Kidney (tissue), 14 donors: ENCODE data around the gene FBLN1. TPM values are rescaled to one million over a fixed set of nuclear protein-coding genes. Genes with fewer than 3 reads are reported as not detected.

Experiments used
- DNase-seq, 5 donors: peaks; one replicate each; pipeline ENCODE4 v3.0.0-alpha.2; 2013 to 2020
- FAIRE-seq: peaks from 2 replicates; lab custom pipeline; 2012; peaks lifted over from hg19 to GRCh38; lab: Jason Lieb, UNC
- H3K27ac ChIP-seq, 2 donors: one replicate each; pipeline ENCODE4 v1.7.0; 2013; ENCODE audit warnings: low read depth in 2 of 2, low read length in 2 of 2, inconsistent platforms in 1 of 2
- H3K27me3 ChIP-seq: one replicate; pipeline ENCODE4 v1.7.1; 2013; ENCODE audit warnings: low read length, inconsistent platforms; ENCODE audit not compliant: control insufficient read depth, insufficient read depth
- H3K36me3 ChIP-seq, 3 donors: one replicate each; pipeline versions ENCODE4 v1.7.0 to v1.7.1; 2013; ENCODE audit warnings: low read length in 3 of 3, control low read depth in 1 of 3, inconsistent platforms in 1 of 3; ENCODE audit not compliant: insufficient read depth in 3 of 3, control insufficient read depth in 2 of 3
- H3K4me1 ChIP-seq, 3 donors: one replicate each; pipeline versions ENCODE4 v1.7.0 to v1.7.1; 2013; ENCODE audit warnings: low read length in 3 of 3, inconsistent platforms in 1 of 3, low read depth in 1 of 3; ENCODE audit not compliant: control insufficient read depth in 2 of 3, insufficient read depth in 2 of 3
- H3K4me3 ChIP-seq, 3 donors: one replicate each; pipeline versions ENCODE4 v1.7.0 to v1.8.1; 2013; ENCODE audit warnings: low read length in 3 of 3, control low read depth in 1 of 3, inconsistent platforms in 1 of 3
- H3K9ac ChIP-seq, 3 donors: one replicate each; pipeline versions ENCODE4 v1.7.0 to v1.7.1; 2013; ENCODE audit warnings: low read length in 3 of 3, control low read depth in 1 of 3, inconsistent platforms in 1 of 3
- H3K9me3 ChIP-seq, 3 donors: one replicate each; pipeline versions ENCODE4 v1.7.0 to v1.7.1; 2013; ENCODE audit warnings: low read length in 3 of 3, control low read depth in 1 of 3, inconsistent platforms in 1 of 3; ENCODE audit not compliant: control insufficient read depth in 2 of 3, insufficient read depth in 1 of 3
- intact Hi-C: fragments of 100-400 bp; cut with DNase I; formaldehyde crosslinking; loops from one replicate; pipeline ENCODE4 v1.11.1; 2022
- polyA plus RNA-seq: library from polyadenylated mRNA; stranded (reverse); fragments of 350-450 nt; fragmentation: Illumina TruSeq; extraction: RNeasy Lipid Tissue Mini Kit (QIAGEN cat#74804); gene quantifications from one replicate; pipeline ENCODE4 v1.2.3, GENCODE V29; 2014; ENCODE audit warnings: low read depth, low replicate concordance; ENCODE audit not compliant: insufficient read depth
- total RNA-seq: library from RNA; stranded (reverse); fragmentation: NEBNext Ultra II Directional; extraction: Animal tissue kit (Norgen Biotek cat#: 25700); gene quantifications from one replicate; pipeline ENCODE4 v1.2.1, GENCODE V29; 2021
- TF ChIP-seq, protein P1 (sequence below): IDR thresholded peaks from 3 replicates; pipeline ENCODE4 v1.5.1; 2012; ENCODE audit warnings: mild to moderate bottlenecking, moderate library complexity, borderline replicate concordance; ENCODE audit not compliant: insufficient read depth; ENCODE audit errors: extremely low read depth
- donor health status: control.
- donor health status: control.
- donor health status: control.
- donor health status: control.
- donor health status: control.
- donor health status: DM: yes; HTN: yes; CAD: no.
- donor health status: Normal renal cell carcinoma (clear cell type).

FBLN1 gene
- total and polyA plus RNA-seq, 2 donors from 2014 or later: 23.3 to 105 TPM

DNA sequence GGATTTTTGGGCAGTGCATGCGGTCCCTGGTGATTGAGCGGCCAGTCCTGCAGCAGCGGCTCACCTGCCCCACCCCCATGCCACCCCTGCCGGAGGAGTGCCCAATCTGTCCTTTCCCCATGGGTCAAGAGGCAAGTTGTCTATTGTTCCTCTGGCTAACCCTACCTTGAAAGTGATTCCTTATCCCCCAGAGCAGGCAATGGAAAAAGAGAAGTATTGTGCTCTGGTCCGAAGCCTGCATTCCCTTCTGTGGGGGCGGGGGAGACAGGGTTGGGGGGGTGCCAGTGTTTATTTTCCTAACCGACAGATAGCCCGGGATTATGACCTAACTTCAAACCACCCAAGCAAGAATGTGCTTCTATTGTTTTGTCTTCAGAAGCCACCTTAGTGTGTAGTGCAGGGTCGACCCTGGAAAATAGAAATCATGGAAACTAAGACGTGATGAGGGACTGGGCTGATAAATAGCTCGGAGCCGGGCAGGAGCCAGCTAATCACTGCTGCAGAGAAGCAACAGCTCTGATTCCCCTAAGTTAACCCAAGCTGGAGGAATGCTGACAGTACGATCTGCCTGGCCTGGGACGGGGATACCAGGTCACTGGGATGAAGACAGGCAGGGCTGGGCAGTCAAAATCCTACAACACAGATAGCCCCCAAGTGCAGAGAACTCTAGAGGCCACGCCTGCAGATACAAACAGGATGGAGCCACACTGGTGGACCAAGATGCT lies 130.3 kb downstream of the FBLN1 start:
- Histone ChIP-seq H3K4me1 (no peaks in the 10 kb centered on the region), H3K9me3 (no peaks in the 10 kb centered on the region), H3K36me3 (no peaks in the 10 kb centered on the region), H3K27ac (no peak overlapping the region), H3K4me3 (no peak overlapping the region), H3K9ac (no peak overlapping the region), H3K27me3 (no peaks in the 10 kb centered on the region)
- FAIRE-seq: no peak
- peak in 4 of 5 donors; percentile 78 to 82 (median 80) for DNase-seq
- TF ChIP-seq, protein P1, sequence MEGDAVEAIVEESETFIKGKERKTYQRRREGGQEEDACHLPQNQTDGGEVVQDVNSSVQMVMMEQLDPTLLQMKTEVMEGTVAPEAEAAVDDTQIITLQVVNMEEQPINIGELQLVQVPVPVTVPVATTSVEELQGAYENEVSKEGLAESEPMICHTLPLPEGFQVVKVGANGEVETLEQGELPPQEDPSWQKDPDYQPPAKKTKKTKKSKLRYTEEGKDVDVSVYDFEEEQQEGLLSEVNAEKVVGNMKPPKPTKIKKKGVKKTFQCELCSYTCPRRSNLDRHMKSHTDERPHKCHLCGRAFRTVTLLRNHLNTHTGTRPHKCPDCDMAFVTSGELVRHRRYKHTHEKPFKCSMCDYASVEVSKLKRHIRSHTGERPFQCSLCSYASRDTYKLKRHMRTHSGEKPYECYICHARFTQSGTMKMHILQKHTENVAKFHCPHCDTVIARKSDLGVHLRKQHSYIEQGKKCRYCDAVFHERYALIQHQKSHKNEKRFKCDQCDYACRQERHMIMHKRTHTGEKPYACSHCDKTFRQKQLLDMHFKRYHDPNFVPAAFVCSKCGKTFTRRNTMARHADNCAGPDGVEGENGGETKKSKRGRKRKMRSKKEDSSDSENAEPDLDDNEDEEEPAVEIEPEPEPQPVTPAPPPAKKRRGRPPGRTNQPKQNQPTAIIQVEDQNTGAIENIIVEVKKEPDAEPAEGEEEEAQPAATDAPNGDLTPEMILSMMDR: no peak
- intact Hi-C loops: no loop called here

DNA sequence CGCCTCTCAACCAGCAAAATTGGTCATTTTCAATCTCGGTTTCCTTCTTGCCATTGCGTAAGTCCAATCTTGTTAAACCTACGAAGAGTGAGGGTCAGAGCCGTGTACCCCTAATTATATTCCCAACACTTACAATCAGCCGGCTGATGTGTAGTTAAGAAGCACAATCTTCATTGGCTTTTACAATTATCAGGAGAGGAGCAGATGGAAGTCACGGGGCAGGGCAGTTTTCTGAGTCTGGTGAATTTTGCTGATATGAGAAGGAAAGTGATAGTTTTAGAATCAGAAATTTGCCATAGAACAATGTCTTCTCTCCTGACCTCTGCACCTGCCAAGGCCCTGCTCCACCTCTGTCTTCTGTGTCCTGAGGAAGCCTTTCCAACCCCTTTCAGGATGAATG lies 134.0 kb downstream of the FBLN1 start:
- FAIRE-seq: no peak

GRCh38 chr22:45638197-45638596 lies 135.5 kb downstream of the FBLN1 start:
- Histone ChIP-seq H3K27me3 (no peaks in the 10 kb centered on the region), H3K4me3 (no peak overlapping the region), H3K36me3 (no peaks in the 10 kb centered on the region), H3K9ac (no peak overlapping the region), H3K27ac (no peak overlapping the region), H3K4me1 (no peaks in the 10 kb centered on the region), H3K9me3 (no peaks in the 10 kb centered on the region)
- FAIRE-seq: no peak
- no peak for DNase-seq
- TF ChIP-seq, protein P1: no peak
- intact Hi-C loops: no loop called here

More for the DNA sequence above, 134.0 kb downstream of the FBLN1 start:
- intact Hi-C loops: no loop called here
- Histone ChIP-seq H3K9ac (no peak overlapping the region), H3K27ac (no peak overlapping the region), H3K4me3 (no peak overlapping the region), H3K4me1 (no peaks in the 10 kb centered on the region), H3K36me3 (no peaks in the 10 kb centered on the region), H3K27me3 (no peaks in the 10 kb centered on the region), H3K9me3 (no peaks in the 10 kb centered on the region)
- DNase-seq: no peak
- TF ChIP-seq, protein P1: no peak
